ENCODE results near the gene KDM5B.
"Not testable (repeated sequence)": the region's sequence is repeated elsewhere in the genome, so short reads cannot be mapped to it uniquely, and the experiment has no call there.

The KDM5B gene

DNA sequence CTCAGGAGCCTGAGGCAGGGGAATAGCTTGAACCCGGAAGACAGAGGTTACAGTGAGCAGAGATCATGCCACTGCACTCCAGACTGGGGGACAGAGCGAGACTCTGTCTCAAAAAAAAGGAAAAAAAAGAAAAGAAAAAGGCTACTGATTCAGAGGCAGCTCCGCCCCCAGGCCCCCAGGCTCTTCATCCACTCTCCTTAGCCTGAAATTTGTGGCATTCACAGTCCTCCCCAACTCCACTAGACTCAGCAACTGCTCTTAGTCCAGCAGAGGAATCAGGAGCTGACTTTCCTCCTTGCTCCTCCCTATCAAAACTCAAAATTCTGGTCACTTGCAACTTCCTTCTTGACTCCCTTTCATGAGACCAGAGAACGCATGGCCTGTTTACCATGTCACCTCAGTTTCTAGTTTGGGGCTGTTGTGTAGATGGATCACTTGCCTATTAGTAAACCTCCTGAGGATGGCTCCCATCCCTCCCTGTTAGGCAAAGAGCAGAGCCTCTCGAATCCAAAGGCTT is 29.6 kb upstream of the KDM5B start:
- WGBS = 94% methylated on average over 5 of the region's 5 CpGs
- Histone ChIP-seq H3K4me3 (ENCODE audit: low read length) (no peak overlapping the region), H3K27ac (ENCODE audit: low read depth, low read length) (no peak overlapping the region), H3K9me3 (ENCODE audit: insufficient read depth, low read depth, low read length) (no peaks in the 10 kb centered on the region), H3K4me1 (ENCODE audit: insufficient read depth, low read length) (peaks cover 10% of the 10 kb centered on the region; the same call in 1 of the 2 replicates), H3K9ac (ENCODE audit: low read depth, low read length) (no peak overlapping the region), H3K36me3 (ENCODE audit: insufficient read depth, low read length) (no peaks in the 10 kb centered on the region), H3K27me3 (ENCODE audit: insufficient read depth, low read length) (no peaks in the 10 kb centered on the region)

DNA sequence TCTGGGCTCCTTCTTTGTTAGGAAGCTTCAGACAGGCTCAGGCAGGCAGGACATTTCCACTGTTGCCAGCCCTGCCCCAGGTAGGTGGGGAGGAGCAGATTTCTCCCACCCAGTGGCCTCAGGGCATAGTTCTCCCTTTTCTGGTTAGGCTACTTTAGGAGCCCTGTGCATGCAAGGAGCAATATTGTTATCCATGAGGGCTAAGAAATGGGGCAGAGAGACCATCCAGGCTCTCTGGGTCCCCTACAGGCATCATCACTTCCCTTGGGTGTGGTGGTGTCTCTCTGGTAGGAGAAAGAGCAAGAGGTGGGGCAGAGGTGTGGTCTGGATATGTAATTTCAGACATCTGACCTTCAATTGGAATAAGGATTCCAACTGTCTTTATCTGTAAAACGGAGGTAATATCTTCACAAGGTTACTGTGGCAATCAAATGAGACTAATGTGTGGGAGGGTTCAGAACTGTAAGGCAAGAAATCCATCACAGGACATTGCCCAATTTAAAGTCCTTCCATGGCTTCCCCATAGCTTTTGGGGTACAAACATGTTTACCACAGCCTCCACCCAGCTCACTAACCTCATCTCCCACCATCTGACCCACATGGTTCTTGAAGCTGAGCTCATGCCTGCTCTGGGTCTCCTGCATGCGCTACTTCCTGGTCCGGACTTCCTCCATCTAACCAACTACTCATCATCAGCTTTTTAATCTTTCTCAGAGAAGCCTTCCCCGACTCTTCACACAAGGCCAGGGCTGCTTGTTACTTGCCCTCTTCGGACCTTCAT is 28.6 kb upstream of the KDM5B start:
- no peak overlapping the region for H3K9ac ChIP-seq (ENCODE audit: low read depth, low read length)
- WGBS = 91% methylated on average over 5 of the region's 5 CpGs

DNA sequence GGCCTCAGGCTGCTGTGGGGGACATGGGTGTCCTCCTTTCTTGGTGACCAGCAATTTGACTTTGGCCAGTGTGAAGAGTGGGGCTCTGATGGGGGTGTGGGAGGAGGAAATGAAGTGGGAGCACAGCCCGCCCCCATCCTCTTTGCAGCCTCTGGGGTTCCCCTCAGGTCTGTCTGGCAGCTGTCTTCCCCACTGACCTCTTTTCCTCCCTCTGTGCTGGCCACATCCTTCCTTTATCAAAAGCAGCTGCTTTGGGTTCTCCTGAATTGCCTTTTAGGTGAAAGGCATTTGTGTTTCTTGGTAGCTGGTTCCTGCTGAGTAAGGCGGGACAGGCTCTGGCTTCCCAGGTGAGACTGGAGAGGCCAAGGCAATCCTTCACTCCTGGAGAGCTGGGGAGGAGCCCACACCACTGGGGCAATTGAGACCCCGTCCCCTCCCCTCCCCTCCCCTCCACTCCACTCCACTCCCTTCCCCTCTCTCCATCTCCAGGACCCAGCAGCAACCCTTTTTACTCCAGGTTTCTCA is 27.4 kb upstream of the KDM5B start:
- Histone ChIP-seq H3K27ac (ENCODE audit: low read depth, low read length) (no peak overlapping the region), H3K36me3 (ENCODE audit: insufficient read depth, low read length) (no peaks in the 10 kb centered on the region), H3K4me3 (ENCODE audit: low read length) (no peak overlapping the region), H3K4me1 (ENCODE audit: insufficient read depth, low read length) (peaks cover 10% of the 10 kb centered on the region; the same call in 1 of the 2 replicates), H3K9me3 (ENCODE audit: insufficient read depth, low read depth, low read length) (no peaks in the 10 kb centered on the region), H3K27me3 (ENCODE audit: insufficient read depth, low read length) (no peaks in the 10 kb centered on the region), H3K9ac (ENCODE audit: low read depth, low read length) (no peak overlapping the region)
- WGBS = 49% methylated on average over 3 of the region's 3 CpGs

More for the DNA sequence above, 28.6 kb upstream of the KDM5B start:
- no peaks in the 10 kb centered on the region for H3K9me3 ChIP-seq (ENCODE audit: insufficient read depth, low read depth, low read length)
- H3K27ac ChIP-seq (ENCODE audit: low read depth, low read length) = no peak overlapping the region
- H3K36me3 ChIP-seq (ENCODE audit: insufficient read depth, low read length) = no peaks in the 10 kb centered on the region
- H3K4me3 ChIP-seq (ENCODE audit: low read length) = no peak overlapping the region
- peaks cover 10% of the 10 kb centered on the region; the same call in 1 of the 2 replicates for H3K4me1 ChIP-seq (ENCODE audit: insufficient read depth, low read length)
- no peaks in the 10 kb centered on the region for H3K27me3 ChIP-seq (ENCODE audit: insufficient read depth, low read length)

DNA sequence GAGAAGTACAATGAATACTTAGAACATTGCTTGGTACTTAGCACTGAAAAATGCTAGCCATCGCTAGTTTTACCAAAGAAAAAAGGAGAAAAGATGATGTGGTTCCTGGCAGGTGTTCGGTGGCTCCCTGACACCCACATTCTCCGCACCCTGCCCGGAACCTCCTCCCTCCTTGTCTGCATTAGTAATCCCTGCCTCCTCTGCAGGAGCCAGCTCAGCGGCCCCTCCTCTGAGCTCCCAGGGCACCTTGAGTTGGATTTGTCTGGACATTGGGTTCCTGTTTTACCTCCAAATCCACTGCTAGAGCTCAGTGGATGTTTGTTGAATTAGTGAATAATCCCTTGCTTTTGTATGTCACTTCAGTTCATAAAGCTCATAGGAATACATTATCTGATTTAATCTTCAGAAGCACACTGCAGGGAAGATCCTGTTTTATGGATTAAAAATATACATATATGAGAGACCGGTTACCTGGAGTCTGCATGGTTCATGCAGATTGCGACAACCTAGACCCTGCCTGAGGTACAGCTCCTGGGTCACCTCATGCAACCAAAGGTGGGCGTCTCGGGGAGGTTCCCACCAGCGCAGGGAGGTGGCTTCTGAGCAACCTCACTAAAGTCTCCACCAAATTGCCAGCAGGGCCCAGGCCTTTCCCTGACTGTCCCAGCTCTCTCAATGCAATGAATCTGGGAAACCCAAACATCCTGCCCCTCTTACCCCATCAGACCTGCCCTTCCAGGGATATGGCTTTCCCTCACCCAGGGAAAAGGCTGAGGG is 26.7 kb upstream of the KDM5B start:
- no peak overlapping the region for H3K9ac ChIP-seq (ENCODE audit: low read depth, low read length)
- H3K36me3 ChIP-seq (ENCODE audit: insufficient read depth, low read length) = no peaks in the 10 kb centered on the region
- H3K27me3 ChIP-seq (ENCODE audit: insufficient read depth, low read length) = no peaks in the 10 kb centered on the region
- 90% methylated on average over 10 of the region's 10 CpGs for WGBS
- H3K27ac ChIP-seq (ENCODE audit: low read depth, low read length) = no peak overlapping the region
- no peaks in the 10 kb centered on the region for H3K9me3 ChIP-seq (ENCODE audit: insufficient read depth, low read depth, low read length)
- no peak overlapping the region for H3K4me3 ChIP-seq (ENCODE audit: low read length)
- peaks cover 10% of the 10 kb centered on the region; the same call in 1 of the 2 replicates for H3K4me1 ChIP-seq (ENCODE audit: insufficient read depth, low read length)

DNA sequence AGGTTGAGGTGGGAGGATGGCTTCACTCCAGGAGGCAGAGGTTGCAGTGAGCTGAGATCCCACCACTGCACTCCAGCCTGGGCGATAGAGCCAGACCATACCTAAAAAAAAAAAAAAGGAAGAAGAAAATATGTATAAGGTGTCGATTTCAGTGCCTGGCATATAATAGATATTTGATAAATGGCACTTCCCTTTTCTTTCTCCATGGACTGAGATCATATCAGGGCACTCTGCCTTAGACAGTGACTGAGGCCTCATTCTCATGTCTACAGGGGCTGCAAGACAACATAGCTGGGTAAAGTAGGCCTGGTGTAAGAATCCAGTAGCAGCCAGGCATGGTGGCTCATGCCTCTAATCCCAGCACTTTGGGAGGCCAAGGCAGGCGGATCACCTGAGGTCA is 23.7 kb upstream of the KDM5B start:
- WGBS = 90% methylated on average over 2 of the region's 3 CpGs
- H3K4me1 ChIP-seq (ENCODE audit: insufficient read depth, low read length) = peaks cover 10% of the 10 kb centered on the region; the same call in 1 of the 2 replicates
- H3K9ac ChIP-seq (ENCODE audit: low read depth, low read length) = no peak overlapping the region
- H3K27me3 ChIP-seq (ENCODE audit: insufficient read depth, low read length) = no peaks in the 10 kb centered on the region
- no peak overlapping the region for H3K27ac ChIP-seq (ENCODE audit: low read depth, low read length)
- H3K9me3 ChIP-seq (ENCODE audit: insufficient read depth, low read depth, low read length) = no peaks in the 10 kb centered on the region
- H3K4me3 ChIP-seq (ENCODE audit: low read length) = no peak overlapping the region
- H3K36me3 ChIP-seq (ENCODE audit: insufficient read depth, low read length) = no peaks in the 10 kb centered on the region

DNA sequence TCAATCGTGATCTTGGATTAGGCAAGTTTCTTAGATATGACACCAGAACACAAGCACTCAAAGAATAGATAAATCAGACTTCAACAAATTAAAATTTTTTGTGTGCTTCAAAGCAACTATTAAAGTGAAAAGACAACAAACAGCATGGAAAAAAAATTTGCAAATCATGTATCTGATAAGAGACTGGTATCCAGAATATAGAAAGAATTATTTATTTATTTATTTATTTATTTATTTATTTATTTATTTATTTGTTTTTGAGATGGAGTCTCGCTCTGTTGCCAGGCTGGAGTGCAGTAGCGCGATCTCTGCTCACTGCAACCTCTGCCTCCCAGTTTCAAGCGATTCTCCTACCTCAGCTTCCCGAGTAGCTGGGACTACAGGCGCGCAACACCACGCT is 21.0 kb upstream of the KDM5B start:
- not testable (repeated sequence) for H3K9me3 ChIP-seq (ENCODE audit: insufficient read depth, low read depth, low read length); H3K36me3 ChIP-seq (ENCODE audit: insufficient read depth, low read length); H3K9ac ChIP-seq (ENCODE audit: low read depth, low read length); H3K27ac ChIP-seq (ENCODE audit: low read depth, low read length); H3K27me3 ChIP-seq (ENCODE audit: insufficient read depth, low read length); H3K4me3 ChIP-seq (ENCODE audit: low read length); H3K4me1 ChIP-seq (ENCODE audit: insufficient read depth, low read length)
- WGBS = 97% methylated on average over 8 of the region's 9 CpGs

DNA sequence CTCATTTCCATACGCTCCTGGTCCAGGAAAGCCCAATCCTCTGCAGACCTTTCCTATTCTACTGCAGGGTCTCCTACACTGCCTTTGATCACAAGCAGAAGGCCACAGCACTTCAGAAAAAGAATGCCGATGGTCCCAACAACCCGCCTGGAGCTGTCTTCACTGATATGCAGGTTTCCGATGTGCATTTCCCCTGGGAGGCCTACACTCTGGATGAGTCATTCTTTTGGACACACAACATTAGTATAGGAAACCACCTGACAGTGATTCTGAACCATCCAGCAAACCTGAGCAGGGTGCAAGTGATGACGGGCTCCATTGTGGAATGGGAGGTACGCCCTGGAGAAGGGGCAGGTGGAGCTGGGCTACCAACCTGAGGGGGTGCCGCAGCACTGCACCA is 17.5 kb upstream of the KDM5B start:
- no peak overlapping the region for H3K27ac ChIP-seq (ENCODE audit: low read depth, low read length)
- no peaks in the 10 kb centered on the region for H3K27me3 ChIP-seq (ENCODE audit: insufficient read depth, low read length)
- no peak overlapping the region for H3K4me3 ChIP-seq (ENCODE audit: low read length)
- H3K4me1 ChIP-seq (ENCODE audit: insufficient read depth, low read length) = 0 out of 2 replicates have a peak, but pooled peaks cover 3% of the 10 kb centered on the region
- 94% methylated on average over 7 of the region's 7 CpGs for WGBS
- no peaks in the 10 kb centered on the region for H3K36me3 ChIP-seq (ENCODE audit: insufficient read depth, low read length)
- no peaks in the 10 kb centered on the region for H3K9me3 ChIP-seq (ENCODE audit: insufficient read depth, low read depth, low read length)
- no peak overlapping the region for H3K9ac ChIP-seq (ENCODE audit: low read depth, low read length)

DNA sequence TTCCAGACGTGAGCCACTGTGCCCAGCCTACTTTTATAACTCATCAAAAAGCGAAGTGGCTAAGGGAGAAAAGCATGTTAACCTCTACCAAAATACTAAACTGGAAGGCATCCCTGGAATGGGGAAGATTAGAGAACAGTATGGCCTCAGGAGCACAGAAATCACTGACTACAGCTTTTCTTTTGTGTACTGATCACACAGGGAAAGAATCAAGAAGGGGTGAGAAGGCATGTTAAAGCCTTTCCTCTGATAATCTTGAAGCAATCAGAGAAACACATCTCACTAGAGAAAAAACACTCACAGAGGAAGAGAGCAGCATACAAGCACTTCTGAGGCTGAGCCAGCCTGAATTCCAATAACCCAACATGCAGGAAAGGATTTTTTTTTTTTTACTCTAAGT is 13.2 kb upstream of the KDM5B start:
- no peak overlapping the region for H3K4me3 ChIP-seq (ENCODE audit: low read length)
- H3K9me3 ChIP-seq (ENCODE audit: insufficient read depth, low read depth, low read length) = no peaks in the 10 kb centered on the region
- no peak overlapping the region for H3K27ac ChIP-seq (ENCODE audit: low read depth, low read length)
- no peaks in the 10 kb centered on the region for H3K27me3 ChIP-seq (ENCODE audit: insufficient read depth, low read length)
- WGBS = 72% methylated on average over 2 of the region's 2 CpGs
- H3K36me3 ChIP-seq (ENCODE audit: insufficient read depth, low read length) = no peaks in the 10 kb centered on the region
- 0 out of 2 replicates have a peak, but pooled peaks cover 3% of the 10 kb centered on the region for H3K4me1 ChIP-seq (ENCODE audit: insufficient read depth, low read length)
- H3K9ac ChIP-seq (ENCODE audit: low read depth, low read length) = no peak overlapping the region

DNA sequence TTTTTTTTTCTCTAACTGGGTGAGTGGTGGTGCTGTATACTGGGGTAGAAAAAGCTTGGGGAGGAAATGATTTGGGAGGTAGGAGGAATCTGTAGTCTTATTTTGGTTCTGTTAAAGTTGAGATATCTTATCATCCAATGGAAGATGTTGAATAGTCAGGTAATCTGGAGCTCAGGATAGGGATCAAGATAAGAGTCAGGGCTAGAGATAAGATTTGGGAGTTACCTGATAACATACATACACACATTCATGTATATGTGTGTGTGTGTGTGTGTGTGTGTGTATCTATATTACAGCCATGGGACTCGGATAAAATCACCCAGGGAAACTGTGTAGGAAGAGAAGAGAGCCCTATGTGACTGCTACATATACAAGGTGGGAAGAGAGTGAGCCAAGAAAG is 10.6 kb upstream of the KDM5B start:
- H3K36me3 ChIP-seq (ENCODE audit: insufficient read depth, low read length) = no peaks in the 10 kb centered on the region
- no peaks in the 10 kb centered on the region for H3K27me3 ChIP-seq (ENCODE audit: insufficient read depth, low read length)
- H3K9me3 ChIP-seq (ENCODE audit: insufficient read depth, low read depth, low read length) = no peaks in the 10 kb centered on the region
- H3K27ac ChIP-seq (ENCODE audit: low read depth, low read length) = no peak overlapping the region
- 87% methylated on average over 1 of the region's 1 CpG for WGBS
- H3K9ac ChIP-seq (ENCODE audit: low read depth, low read length) = no peak overlapping the region
- 0 out of 2 replicates have a peak, but pooled peaks cover 3% of the 10 kb centered on the region for H3K4me1 ChIP-seq (ENCODE audit: insufficient read depth, low read length)
- H3K4me3 ChIP-seq (ENCODE audit: low read length) = no peak overlapping the region

DNA sequence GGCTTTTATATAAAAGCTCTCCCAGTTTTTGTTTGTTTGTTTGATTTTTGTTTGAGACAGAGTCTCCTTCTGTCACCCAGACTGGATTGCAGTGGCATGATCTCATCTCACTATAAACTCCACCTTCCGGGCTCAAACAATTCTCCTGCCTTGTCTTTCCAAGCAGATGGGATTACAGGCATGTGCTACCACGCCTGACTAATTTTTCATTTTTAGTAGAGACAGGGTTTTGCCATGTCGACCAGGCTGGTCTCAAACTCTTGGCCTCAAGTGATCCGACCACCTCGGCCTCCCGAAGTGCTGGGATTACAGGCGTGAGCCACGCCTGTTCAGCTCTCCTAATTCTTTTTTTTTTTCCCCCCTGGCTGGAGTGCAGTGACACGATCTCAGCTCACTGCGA is 6.9 kb upstream of the KDM5B start:
- Histone ChIP-seq H3K27ac (ENCODE audit: low read depth, low read length) (no peak overlapping the region), H3K27me3 (ENCODE audit: insufficient read depth, low read length) (no peaks in the 10 kb centered on the region), H3K4me3 (ENCODE audit: low read length) (no peak overlapping the region), H3K9me3 (ENCODE audit: insufficient read depth, low read depth, low read length) (no peaks in the 10 kb centered on the region), H3K4me1 (ENCODE audit: insufficient read depth, low read length) (peaks cover 16% of the 10 kb centered on the region), H3K36me3 (ENCODE audit: insufficient read depth, low read length) (no peaks in the 10 kb centered on the region), H3K9ac (ENCODE audit: low read depth, low read length) (no peak overlapping the region)
- WGBS = 86% methylated on average over 10 of the region's 10 CpGs

Data from HUES64 (cell line).